GM12891 (cell line): ENCODE measurements around the gene ARHGAP40.

Experiments
- POLR2A ChIP-seq: IDR thresholded peaks from 2 replicates; pipeline ENCODE4 v1.6.1; 2011; ENCODE audit warnings: low read depth, low read length, control low read depth
- POLR2AphosphoS5 ChIP-seq: IDR thresholded peaks from 2 replicates; pipeline ENCODE4 v1.6.1; 2011; ENCODE audit warnings: low read depth, low read length, control low read depth

GRCh38 chr20:38603286-38603685 lies 1.7 kb downstream of the ARHGAP40 start:
- TF ChIP-seq POLR2AphosphoS5: no peak
- TF ChIP-seq POLR2A: no peak
